H1 (cell line): ENCODE measurements around the gene FCN3. TPM values are rescaled to one million over a fixed set of nuclear protein-coding genes. Genes with fewer than 3 reads are reported as not detected.

Experiments used
- CBX5 ChIP-seq: fragments of 300-800, 300-1000 bp; sonication (generic); IDR thresholded peaks from 2 replicates; pipeline ENCODE4 v1.7.1; 2016; ENCODE audit warnings: antibody characterized with exemption, low read length, low read depth
- CEBPB ChIP-seq: IDR thresholded peaks from 2 replicates; pipeline ENCODE4 v1.6.1; 2012; ENCODE audit warnings: low read depth, low read length
- CREB1 ChIP-seq: IDR thresholded peaks from 2 replicates; pipeline ENCODE4 v1.6.1; 2012; ENCODE audit warnings: inconsistent platforms
- EGR1 ChIP-seq: IDR thresholded peaks from 2 replicates; pipeline ENCODE4 v1.6.1; 2011; ENCODE audit warnings: low read depth, low read length, borderline replicate concordance
- EZH2 ChIP-seq: fragments of 200-600 bp; sonication (generic); IDR thresholded peaks from 2 replicates; pipeline ENCODE4 v1.7.1; 2012; ENCODE audit warnings: low read depth, mild to moderate bottlenecking, moderate library complexity, low read length, inconsistent platforms; ENCODE audit not compliant: severe bottlenecking
- FOSL1 ChIP-seq: IDR thresholded peaks from 2 replicates; pipeline ENCODE4 v1.6.1; 2011; ENCODE audit warnings: mild to moderate bottlenecking, low read depth, low read length, moderate library complexity; ENCODE audit not compliant: insufficient read depth
- JUND ChIP-seq: IDR thresholded peaks from 2 replicates; pipeline ENCODE4 v1.6.1; 2011; ENCODE audit warnings: mild to moderate bottlenecking, improper control_type of control experiment, low read length
- KDM4A ChIP-seq: IDR thresholded peaks from one replicate; pipeline ENCODE4 v1.7.1; 2012; ENCODE audit warnings: low read depth, mild to moderate bottlenecking, moderate library complexity, low read length, inconsistent platforms; ENCODE audit not compliant: severe bottlenecking
- POLR2AphosphoS5 ChIP-seq: IDR thresholded peaks from 2 replicates; pipeline ENCODE4 v1.6.1; 2011; ENCODE audit warnings: low read depth, low read length
- SIN3A ChIP-seq, 2 experiments: IDR thresholded peaks in 1 of 2; conservative IDR thresholded peaks in 1 of 2; 2 replicates each; pipeline ENCODE4 v1.6.1; 2011 to 2012; ENCODE audit warnings: low read length in 2 of 2, improper control_type of control experiment in 1 of 2, low read depth in 1 of 2, mild to moderate bottlenecking in 1 of 2
- SP4 ChIP-seq: IDR thresholded peaks from 2 replicates; pipeline ENCODE4 v1.6.1; 2012; ENCODE audit warnings: low read length, inconsistent platforms
- TEAD4 ChIP-seq: IDR thresholded peaks from 2 replicates; pipeline ENCODE4 v1.6.1; 2012; ENCODE audit warnings: low read depth, low read length, inconsistent platforms, mixed read lengths
- ZNF274 ChIP-seq: IDR thresholded peaks from 2 replicates; pipeline ENCODE4 v1.7.0; 2012; ENCODE audit warnings: low read length, borderline replicate concordance; ENCODE audit errors: extremely low read depth
- polyA plus RNA-seq, 7 experiments: library from polyadenylated mRNA; depleted of rRNA in 3 of 7; stranded (reverse) in 5 of 7; unstranded in 2 of 7; fragments of >200 nt in 5 of 7; fragments of 200-250 nt in 2 of 7; gene quantifications; 1 replicate in 5 of 7; 2 replicates in 1 of 7; 4 replicates in 1 of 7; pipeline versions ENCODE4 v1.2.1 to v1.2.3, GENCODE V29; 2011 to 2013; ENCODE audit warnings: missing spikeins in 2 of 7, mixed read lengths in 2 of 7
- total RNA-seq: library from RNA; stranded (reverse); fragmentation: NEBNext Ultra II Directional; extraction: Animal tissue kit (Norgen Biotek cat#: 25700); gene quantifications from 2 replicates; pipeline ENCODE4 v1.2.1, GENCODE V29; 2021
- TF ChIP-seq, protein P1 (sequence below): IDR thresholded peaks from 2 replicates; pipeline ENCODE4 v1.6.1; 2012; ENCODE audit warnings: inconsistent platforms
- TF ChIP-seq, protein P2 (sequence below), 3 experiments: IDR thresholded peaks; 1 replicate in 2 of 3; 2 replicates in 1 of 3; pipeline versions ENCODE4 v1.5.1 to v1.6.1; 2011; ENCODE audit warnings: low read length in 3 of 3, mild to moderate bottlenecking in 3 of 3, inconsistent platforms in 2 of 3, low read depth in 1 of 3, moderate library complexity in 1 of 3; ENCODE audit not compliant: insufficient read depth in 1 of 3; ENCODE audit errors: control extremely low read depth in 1 of 3
- TF ChIP-seq, protein P3 (sequence below): IDR thresholded peaks from 2 replicates; pipeline ENCODE4 v1.6.1; 2012; ENCODE audit warnings: inconsistent platforms
- TF ChIP-seq, protein P4 (sequence below): IDR thresholded peaks from 2 replicates; pipeline ENCODE4 v1.6.1; 2011; ENCODE audit warnings: low read length, improper control_type of control experiment
- TF ChIP-seq, protein P5 (sequence below): IDR thresholded peaks from 2 replicates; pipeline ENCODE4 v1.6.1; 2011; ENCODE audit warnings: low read depth, mild to moderate bottlenecking, low read length; ENCODE audit not compliant: insufficient read depth

The FCN3 gene
- total and polyA plus RNA-seq, 2 of the 8 experiments (the other 6 are each of a cell fraction or from before 2014, with no cell fraction given) = 0.30 to 0.57 TPM

DNA sequence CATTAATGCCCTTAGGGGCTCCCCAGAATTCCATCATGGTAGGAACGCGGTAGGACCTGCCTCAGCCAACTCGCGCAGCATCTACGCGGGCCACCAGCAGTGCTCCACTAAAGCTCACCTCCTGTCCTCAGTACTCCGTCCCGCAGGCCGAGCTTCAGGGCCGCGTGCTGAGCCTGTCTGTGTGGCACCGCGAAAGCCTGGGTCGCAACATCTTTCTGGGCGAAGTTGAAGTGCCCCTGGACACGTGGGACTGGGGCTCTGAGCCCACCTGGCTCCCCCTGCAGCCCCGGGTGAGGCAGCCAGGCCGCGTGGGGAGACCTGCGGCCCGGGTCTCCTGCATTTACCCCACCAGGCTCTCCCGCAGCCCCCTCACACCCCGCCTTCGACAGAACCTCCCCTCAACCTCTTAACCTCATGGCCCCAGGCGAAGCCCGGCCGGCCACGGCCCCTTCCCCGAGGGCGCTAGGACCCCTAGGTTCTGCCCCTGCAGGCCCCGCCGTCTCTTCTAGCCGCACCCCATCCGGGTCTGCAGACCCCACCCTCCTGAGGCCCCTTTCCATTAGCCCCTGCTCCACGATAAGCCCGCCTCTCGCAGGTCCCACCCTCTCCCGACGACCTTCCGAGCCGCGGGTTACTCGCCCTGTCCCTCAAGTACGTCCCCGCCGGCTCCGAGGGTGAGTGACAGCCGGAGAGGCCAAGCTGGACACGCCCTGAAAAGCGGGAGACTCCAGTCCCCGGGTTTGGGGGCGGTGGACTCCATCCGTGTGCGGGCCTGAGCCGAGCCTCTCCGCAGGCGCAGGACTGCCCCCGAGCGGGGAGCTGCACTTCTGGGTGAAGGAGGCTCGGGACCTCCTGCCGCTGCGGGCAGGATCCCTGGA, 23.7 kb downstream of the FCN3 start (continued):
- TF ChIP-seq SP4 (peak; percentile 96), JUND (no peak), CREB1 (peak; percentile 66), CBX5 (no peak), KDM4A (no peak), TEAD4 (no peak), ZNF274 (no peak), SIN3A (conservative IDR thresholded peaks at IDR 0.05 in 1 of 2, IDR thresholded peaks at IDR 0.05 in 1 of 2; ENCODE audit: low read depth in 1 of 2, low read length in 2 of 2) (0 out of 4 replicates have a peak, but pooled peaks of 1 of the 2 experiments have one; percentile 40), EZH2 (no peak), FOSL1 (0 out of 2 replicates have a peak, but pooled peaks have one; percentile 50), CEBPB (no peak), EGR1 (no peak), POLR2AphosphoS5 (no peak)
- TF ChIP-seq, protein P1, sequence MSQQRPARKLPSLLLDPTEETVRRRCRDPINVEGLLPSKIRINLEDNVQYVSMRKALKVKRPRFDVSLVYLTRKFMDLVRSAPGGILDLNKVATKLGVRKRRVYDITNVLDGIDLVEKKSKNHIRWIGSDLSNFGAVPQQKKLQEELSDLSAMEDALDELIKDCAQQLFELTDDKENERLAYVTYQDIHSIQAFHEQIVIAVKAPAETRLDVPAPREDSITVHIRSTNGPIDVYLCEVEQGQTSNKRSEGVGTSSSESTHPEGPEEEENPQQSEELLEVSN = peak; percentile 95
- TF ChIP-seq, protein P2, sequence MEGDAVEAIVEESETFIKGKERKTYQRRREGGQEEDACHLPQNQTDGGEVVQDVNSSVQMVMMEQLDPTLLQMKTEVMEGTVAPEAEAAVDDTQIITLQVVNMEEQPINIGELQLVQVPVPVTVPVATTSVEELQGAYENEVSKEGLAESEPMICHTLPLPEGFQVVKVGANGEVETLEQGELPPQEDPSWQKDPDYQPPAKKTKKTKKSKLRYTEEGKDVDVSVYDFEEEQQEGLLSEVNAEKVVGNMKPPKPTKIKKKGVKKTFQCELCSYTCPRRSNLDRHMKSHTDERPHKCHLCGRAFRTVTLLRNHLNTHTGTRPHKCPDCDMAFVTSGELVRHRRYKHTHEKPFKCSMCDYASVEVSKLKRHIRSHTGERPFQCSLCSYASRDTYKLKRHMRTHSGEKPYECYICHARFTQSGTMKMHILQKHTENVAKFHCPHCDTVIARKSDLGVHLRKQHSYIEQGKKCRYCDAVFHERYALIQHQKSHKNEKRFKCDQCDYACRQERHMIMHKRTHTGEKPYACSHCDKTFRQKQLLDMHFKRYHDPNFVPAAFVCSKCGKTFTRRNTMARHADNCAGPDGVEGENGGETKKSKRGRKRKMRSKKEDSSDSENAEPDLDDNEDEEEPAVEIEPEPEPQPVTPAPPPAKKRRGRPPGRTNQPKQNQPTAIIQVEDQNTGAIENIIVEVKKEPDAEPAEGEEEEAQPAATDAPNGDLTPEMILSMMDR (IDR thresholded peaks at IDR 0.05; ENCODE audit: control extremely low read depth in 1 of 3, insufficient read depth in 1 of 3, low read depth in 1 of 3, low read length in 3 of 3) = peak in 2 of 3 experiments; percentile 7 to 42; a peak in 3 of 4 replicates
- TF ChIP-seq, protein P3, sequence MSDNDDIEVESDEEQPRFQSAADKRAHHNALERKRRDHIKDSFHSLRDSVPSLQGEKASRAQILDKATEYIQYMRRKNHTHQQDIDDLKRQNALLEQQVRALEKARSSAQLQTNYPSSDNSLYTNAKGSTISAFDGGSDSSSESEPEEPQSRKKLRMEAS = peak; percentile 97
- TF ChIP-seq, protein P4, sequence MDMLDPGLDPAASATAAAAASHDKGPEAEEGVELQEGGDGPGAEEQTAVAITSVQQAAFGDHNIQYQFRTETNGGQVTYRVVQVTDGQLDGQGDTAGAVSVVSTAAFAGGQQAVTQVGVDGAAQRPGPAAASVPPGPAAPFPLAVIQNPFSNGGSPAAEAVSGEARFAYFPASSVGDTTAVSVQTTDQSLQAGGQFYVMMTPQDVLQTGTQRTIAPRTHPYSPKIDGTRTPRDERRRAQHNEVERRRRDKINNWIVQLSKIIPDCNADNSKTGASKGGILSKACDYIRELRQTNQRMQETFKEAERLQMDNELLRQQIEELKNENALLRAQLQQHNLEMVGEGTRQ = no peak
- TF ChIP-seq, protein P5, sequence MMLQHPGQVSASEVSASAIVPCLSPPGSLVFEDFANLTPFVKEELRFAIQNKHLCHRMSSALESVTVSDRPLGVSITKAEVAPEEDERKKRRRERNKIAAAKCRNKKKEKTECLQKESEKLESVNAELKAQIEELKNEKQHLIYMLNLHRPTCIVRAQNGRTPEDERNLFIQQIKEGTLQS = no peak
